ENCODE results near the gene NHLH1. TPM values are rescaled to one million over a fixed set of nuclear protein-coding genes. Genes with fewer than 3 reads are reported as not detected.
A peak's percentile ranks its signal among the peaks of the same experiment; 100 is the strongest.

The NHLH1 gene
- total RNA-seq, 1 experiment from 2014 or later = 0.70 TPM

GRCh38 chr1:160360227-160360695 is 6.6 kb upstream of the NHLH1 start:
- Mint-ChIP-seq H3K27ac (no peak overlapping the region), H3K4me1 (peaks cover 31% of the 10 kb centered on the region), H3K36me3 (peaks cover 42% of the 10 kb centered on the region), H3K27me3 (ENCODE audit: low read depth) (no peaks in the 10 kb centered on the region), H3K9me3 (no peaks in the 10 kb centered on the region), H3K4me3 (no peak overlapping the region)
- ChIA-PET POLR2A (no interaction called here), CTCF (interaction anchor here (0.8 to 9.3 kb wide), 2 partner anchors 16 to 108 kb away, joined by 3 to 108 read pairs; no protein-coding TSS in a partner anchor)
- ATAC-seq (no peak), DNase-seq (ENCODE audit: low spot score) (no peak)
- no peak for TF ChIP-seq E2F4 (CRISPR knock-in tag; IDR thresholded peaks at IDR 0.05; ENCODE audit: borderline replicate concordance, low read depth)
- no peak for TF ChIP-seq ZNF317 (CRISPR knock-in tag; IDR thresholded peaks at IDR 0.05; ENCODE audit: borderline replicate concordance, low read depth)

DNA sequence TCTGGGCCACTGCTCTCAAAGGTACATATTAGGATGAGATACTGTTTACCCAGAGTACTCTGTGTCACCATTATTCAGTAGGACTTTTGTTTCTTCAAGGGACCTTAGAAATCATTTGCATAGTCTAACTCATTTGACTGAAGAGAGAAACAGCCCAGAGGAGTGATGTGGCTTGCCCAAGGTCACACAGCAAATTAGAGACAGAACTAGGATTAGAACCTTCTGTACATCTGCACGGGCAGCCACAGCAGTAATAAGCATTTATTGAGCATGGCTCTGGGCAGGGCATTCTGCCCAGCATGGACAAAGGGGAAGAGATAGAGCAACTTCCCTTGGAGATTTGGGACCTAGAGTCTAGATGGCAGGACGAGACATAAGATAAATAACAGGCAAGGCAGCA is 5.7 kb upstream of the NHLH1 start:
- H3K27ac Mint-ChIP-seq = peak overlapping the region; percentile 60

GRCh38 chr1:160361814-160362167 is 5.1 kb upstream of the NHLH1 start:
- no peak for TF ChIP-seq GABPB1 (CRISPR knock-in tag; IDR thresholded peaks at IDR 0.05)
- no peak for TF ChIP-seq E2F4 (CRISPR knock-in tag; IDR thresholded peaks at IDR 0.05; ENCODE audit: borderline replicate concordance, low read depth)
- no peak for TF ChIP-seq NR3C1 (CRISPR knock-in tag; conservative IDR thresholded peaks at IDR 0.05; ENCODE audit: low read depth)
- TF ChIP-seq ZBTB43 (CRISPR knock-in tag; IDR thresholded peaks at IDR 0.05) = no peak
- TF ChIP-seq TCF7 (CRISPR knock-in tag; IDR thresholded peaks at IDR 0.05; ENCODE audit: low read depth) = no peak
- no peak for TF ChIP-seq RELA (CRISPR knock-in tag; IDR thresholded peaks at IDR 0.05; ENCODE audit: borderline replicate concordance)
- TF ChIP-seq ZBTB21 (CRISPR knock-in tag; IDR thresholded peaks at IDR 0.05; ENCODE audit: borderline replicate concordance) = no peak
- Mint-ChIP-seq H3K9me3 (no peaks in the 10 kb centered on the region), H3K4me1 (peaks cover 38% of the 10 kb centered on the region), H3K27me3 (ENCODE audit: low read depth) (no peaks in the 10 kb centered on the region), H3K27ac (peak overlapping the region; percentile 75; the same call in 1 of the 2 replicates), H3K4me3 (no peak overlapping the region), H3K36me3 (peaks cover 27% of the 10 kb centered on the region)
- POLR2A ChIA-PET = interaction anchor here (1.0 to 2.0 kb wide), 4 partner anchors 10 to 39 kb away, joined by 3 to 14 read pairs (median 7); partner anchors contain the start of gene VANGL2
- ATAC-seq (no peak), DNase-seq (ENCODE audit: low spot score) (no peak)
- CTCF ChIA-PET = interaction anchor here (1.1 to 9.3 kb wide), 5 partner anchors 9 to 244 kb away, joined by 3 to 108 read pairs (median 7); no protein-coding TSS in a partner anchor

More for the DNA sequence above, 5.7 kb upstream of the NHLH1 start:
- ChIA-PET CTCF (interaction anchor here (9.3 kb wide), 1 partner anchor 15 kb away, joined by 108 read pairs; no protein-coding TSS in a partner anchor), POLR2A (interaction anchor here (1.5 kb wide), 1 partner anchor 39 kb away, joined by 5 read pairs; the partner anchor contains the start of gene VANGL2)
- Mint-ChIP-seq H3K36me3 (peaks cover 33% of the 10 kb centered on the region), H3K4me3 (no peak overlapping the region), H3K27me3 (ENCODE audit: low read depth) (no peaks in the 10 kb centered on the region), H3K4me1 (peaks cover 38% of the 10 kb centered on the region), H3K9me3 (no peaks in the 10 kb centered on the region)
- ATAC-seq (no peak), DNase-seq (ENCODE audit: low spot score) (no peak)
- TF ChIP-seq TCF7 (CRISPR knock-in tag; IDR thresholded peaks at IDR 0.05; ENCODE audit: low read depth) (no peak), MXD4 (CRISPR knock-in tag; IDR thresholded peaks at IDR 0.05; ENCODE audit: borderline replicate concordance) (no peak), GTF2I (CRISPR knock-in tag; conservative IDR thresholded peaks at IDR 0.05) (no peak), CBFB (CRISPR knock-in tag; IDR thresholded peaks at IDR 0.05; ENCODE audit: low read depth) (no peak), NR3C1 (CRISPR knock-in tag; conservative IDR thresholded peaks at IDR 0.05; ENCODE audit: low read depth) (no peak)

DNA sequence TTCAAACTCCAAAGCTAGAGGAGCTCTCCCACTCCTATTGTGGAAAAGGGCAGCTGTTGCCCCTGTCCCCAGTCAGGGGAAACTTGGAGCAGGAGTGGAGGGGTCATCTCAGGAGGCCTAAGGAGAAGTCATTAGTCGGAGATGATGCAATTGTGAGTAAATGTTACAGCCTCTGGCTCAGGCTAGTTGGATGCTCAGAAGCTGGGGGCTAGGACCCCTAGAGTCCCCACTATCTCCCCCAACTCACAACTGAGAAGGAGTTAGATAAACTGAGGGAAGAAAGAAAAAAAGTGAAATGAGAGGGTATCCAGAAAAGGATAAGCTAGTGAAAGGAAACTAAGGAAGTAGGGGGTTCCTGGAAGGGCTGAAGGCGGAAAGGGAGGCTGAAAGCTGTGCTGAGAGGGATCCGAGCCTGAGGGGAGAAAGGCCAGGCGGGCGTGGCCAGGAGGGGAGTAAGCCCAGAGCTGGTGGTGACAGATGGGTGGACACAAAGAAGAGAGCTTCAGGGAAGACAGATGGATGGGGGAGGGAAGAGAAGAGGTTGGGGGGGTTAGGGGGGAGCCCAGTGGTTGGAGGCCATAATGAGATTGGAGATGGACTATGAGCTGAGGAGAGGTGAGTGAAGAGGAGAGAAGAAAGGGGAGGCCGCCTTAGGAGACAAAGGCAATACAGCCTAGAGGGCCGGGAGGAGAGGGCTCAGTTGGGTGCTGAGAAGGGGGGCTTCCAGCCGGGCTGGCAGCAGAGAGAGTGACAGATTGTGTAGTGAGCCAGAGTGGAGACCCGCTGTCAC is 4.5 kb upstream of the NHLH1 start:
- ATAC-seq (peak; percentile 55), DNase-seq (ENCODE audit: low spot score) (peak; percentile 45)
- H3K27ac Mint-ChIP-seq = peak overlapping the region; percentile 75
- peaks cover 44% of the 10 kb centered on the region for H3K4me1 Mint-ChIP-seq
- peaks cover 21% of the 10 kb centered on the region for H3K36me3 Mint-ChIP-seq
- TF ChIP-seq NFE2L1 (CRISPR knock-in tag; IDR thresholded peaks at IDR 0.05) = no peak
- TF ChIP-seq, protein P1, sequence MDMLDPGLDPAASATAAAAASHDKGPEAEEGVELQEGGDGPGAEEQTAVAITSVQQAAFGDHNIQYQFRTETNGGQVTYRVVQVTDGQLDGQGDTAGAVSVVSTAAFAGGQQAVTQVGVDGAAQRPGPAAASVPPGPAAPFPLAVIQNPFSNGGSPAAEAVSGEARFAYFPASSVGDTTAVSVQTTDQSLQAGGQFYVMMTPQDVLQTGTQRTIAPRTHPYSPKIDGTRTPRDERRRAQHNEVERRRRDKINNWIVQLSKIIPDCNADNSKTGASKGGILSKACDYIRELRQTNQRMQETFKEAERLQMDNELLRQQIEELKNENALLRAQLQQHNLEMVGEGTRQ (CRISPR knock-in tag; IDR thresholded peaks at IDR 0.05) = no peak
- no peak for TF ChIP-seq FOXP4 (CRISPR knock-in tag; IDR thresholded peaks at IDR 0.05)
- TF ChIP-seq GABPB1 (CRISPR knock-in tag; IDR thresholded peaks at IDR 0.05) = peak; percentile 89
- TF ChIP-seq, protein P2, sequence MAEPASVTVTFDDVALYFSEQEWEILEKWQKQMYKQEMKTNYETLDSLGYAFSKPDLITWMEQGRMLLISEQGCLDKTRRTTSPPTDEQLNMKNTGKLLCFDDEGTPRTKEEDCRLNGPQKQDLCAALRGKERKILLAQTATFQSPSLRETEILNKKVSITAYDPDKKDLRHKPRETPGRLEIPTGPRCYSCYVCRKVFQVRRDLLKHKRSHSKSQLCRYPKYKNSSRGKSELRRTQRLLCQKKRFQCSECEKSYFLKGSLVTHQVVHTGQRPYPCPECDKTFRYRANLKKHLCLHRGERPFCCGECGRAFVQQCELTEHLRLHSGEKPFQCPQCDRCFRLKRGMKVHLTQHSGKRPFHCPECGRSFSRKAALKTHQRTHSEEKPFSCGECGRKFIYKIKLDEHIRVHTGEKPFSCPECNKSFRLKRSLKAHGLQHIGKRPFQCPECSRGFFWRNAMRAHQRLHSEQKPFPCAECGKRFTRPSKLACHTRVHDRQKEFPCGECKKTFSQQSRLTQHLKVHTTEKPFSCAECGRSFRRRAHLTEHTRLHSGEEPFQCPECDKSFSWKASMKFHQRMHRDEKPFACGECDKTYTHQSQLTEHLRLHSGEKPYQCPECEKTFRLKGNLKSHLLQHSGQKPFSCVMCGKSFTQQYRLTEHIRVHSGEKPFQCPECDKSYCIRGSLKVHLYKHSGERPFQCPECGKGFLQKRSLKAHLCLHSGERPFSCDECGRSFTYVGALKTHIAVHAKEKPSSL (CRISPR knock-in tag; conservative IDR thresholded peaks at IDR 0.05) = no peak
- 0 out of 2 replicates have a peak, but pooled peaks have one; percentile 27 for TF ChIP-seq SP1 (CRISPR knock-in tag; conservative IDR thresholded peaks at IDR 0.05)
- ChIA-PET CTCF (interaction anchor here (0.6 to 9.3 kb wide), 11 partner anchors 8 to 244 kb away, joined by 3 to 108 read pairs (median 6); partner anchors contain the start of gene PEX19), POLR2A (interaction anchor here (0.6 to 2.0 kb wide), 5 partner anchors 10 to 381 kb away, joined by 3 to 14 read pairs (median 5); partner anchors contain the start of gene VANGL2)
- H3K27me3 Mint-ChIP-seq (ENCODE audit: low read depth) = no peaks in the 10 kb centered on the region
- no peak overlapping the region for H3K4me3 Mint-ChIP-seq
- H3K9me3 Mint-ChIP-seq = no peaks in the 10 kb centered on the region

All from WTC11 (cell line).